ENCODE measurements around the gene RRP15. TPM values are rescaled to one million over a fixed set of nuclear protein-coding genes. Genes with fewer than 3 reads are reported as not detected.
"Not testable (repeated sequence)": the region's sequence is repeated elsewhere in the genome, so short reads cannot be mapped to it uniquely, and the experiment has no call there.

RRP15 gene
- polyA plus RNA-seq, 1 donor (not counting 4 experiments of a cell fraction or from before 2014, with no cell fraction given), result 15.8 TPM

DNA sequence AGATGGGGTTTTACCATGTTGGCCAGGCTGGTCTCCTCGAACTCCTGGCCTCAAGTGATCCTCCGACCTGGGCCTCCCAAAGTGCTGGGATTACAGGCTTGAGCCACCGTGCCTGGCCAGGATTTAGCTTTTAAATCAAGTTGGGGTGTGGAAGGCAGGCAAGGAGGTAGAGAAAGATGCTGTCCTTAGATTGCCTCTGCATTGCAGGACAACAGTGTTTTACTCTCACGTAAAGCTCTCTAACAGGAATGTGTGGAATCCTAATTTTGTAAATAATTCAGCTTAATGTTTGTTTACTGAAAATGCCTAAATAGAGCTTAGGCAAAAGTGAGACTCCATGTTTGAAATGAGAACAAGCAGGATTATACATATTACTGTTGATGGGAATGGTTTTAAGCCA, 30.5 kb downstream of the RRP15 start:
- dilution Hi-C loops (cut with MboI; ENCODE audit: extremely low pct_ligation_motif_present, low sequenced_read_pairs), result no loop called here
- H3K9ac ChIP-seq (ENCODE audit: control insufficient read depth, extremely low read depth, insufficient read depth, low read length), result no peak overlapping the region

DNA sequence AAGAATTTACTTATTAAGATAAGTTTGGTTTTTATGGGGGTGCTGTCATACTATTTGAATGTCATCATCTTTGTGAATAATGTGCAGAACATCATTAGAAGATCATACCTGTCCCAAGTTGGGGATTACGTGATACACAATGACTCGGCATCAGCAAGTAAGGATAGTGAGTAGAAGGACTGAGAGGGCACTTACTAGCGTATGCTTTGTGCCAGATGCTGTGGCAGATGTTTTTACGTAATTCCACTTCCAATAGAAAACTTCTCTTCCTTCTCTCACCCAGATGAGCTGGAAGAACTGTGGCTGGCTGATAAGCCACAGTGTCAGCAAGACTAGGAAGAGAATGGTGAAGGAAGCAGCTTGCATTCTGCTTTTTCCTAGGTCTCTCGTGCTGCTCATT, 32.0 kb downstream of the RRP15 start:
- Histone ChIP-seq H4K20me1 (ENCODE audit: control insufficient read depth, extremely low read depth, insufficient read depth, low read length) (no peaks in the 10 kb centered on the region), H3K36me3 (ENCODE audit: control insufficient read depth in 2 of 2, extremely low read depth in 1 of 2, insufficient read depth in 2 of 2, low read length in 2 of 2) (peaks cover 0 to 3% of the 10 kb centered on the region in 2 experiments), H3K9me1 (ENCODE audit: control insufficient read depth, extremely low read depth, insufficient read depth, low read length) (no peaks in the 10 kb centered on the region), H2AFZ (ENCODE audit: control insufficient read depth, low read length) (no peak overlapping the region), H3K27me3 (ENCODE audit: control insufficient read depth, extremely low read depth, insufficient read depth, low read length) (no peaks in the 10 kb centered on the region), H3K4me3 (ENCODE audit: control insufficient read depth in 2 of 3, extremely low read depth in 1 of 3, insufficient read depth in 2 of 3, low read depth in 1 of 3, low read length in 3 of 3) (no peak overlapping the region), H3K79me2 (ENCODE audit: control insufficient read depth, insufficient read depth, low read length) (no peaks in the 10 kb centered on the region), H3K27ac (ENCODE audit: control insufficient read depth, insufficient read depth, low read length) (no peak overlapping the region), H3K9me3 (ENCODE audit: control insufficient read depth, low read depth, low read length) (no peaks in the 10 kb centered on the region), H3K4me2 (ENCODE audit: control insufficient read depth, extremely low read depth, insufficient read depth, low read depth, low read length) (no peak overlapping the region), H3K9ac (ENCODE audit: control insufficient read depth, extremely low read depth, insufficient read depth, low read length) (no peak overlapping the region), H3K4me1 (ENCODE audit: control insufficient read depth, extremely low read depth, insufficient read depth, low read length) (no peaks in the 10 kb centered on the region)
- dilution Hi-C loops (cut with MboI; ENCODE audit: extremely low pct_ligation_motif_present, low sequenced_read_pairs), result no loop called here
- no peak for FAIRE-seq
- TF ChIP-seq, protein P1, sequence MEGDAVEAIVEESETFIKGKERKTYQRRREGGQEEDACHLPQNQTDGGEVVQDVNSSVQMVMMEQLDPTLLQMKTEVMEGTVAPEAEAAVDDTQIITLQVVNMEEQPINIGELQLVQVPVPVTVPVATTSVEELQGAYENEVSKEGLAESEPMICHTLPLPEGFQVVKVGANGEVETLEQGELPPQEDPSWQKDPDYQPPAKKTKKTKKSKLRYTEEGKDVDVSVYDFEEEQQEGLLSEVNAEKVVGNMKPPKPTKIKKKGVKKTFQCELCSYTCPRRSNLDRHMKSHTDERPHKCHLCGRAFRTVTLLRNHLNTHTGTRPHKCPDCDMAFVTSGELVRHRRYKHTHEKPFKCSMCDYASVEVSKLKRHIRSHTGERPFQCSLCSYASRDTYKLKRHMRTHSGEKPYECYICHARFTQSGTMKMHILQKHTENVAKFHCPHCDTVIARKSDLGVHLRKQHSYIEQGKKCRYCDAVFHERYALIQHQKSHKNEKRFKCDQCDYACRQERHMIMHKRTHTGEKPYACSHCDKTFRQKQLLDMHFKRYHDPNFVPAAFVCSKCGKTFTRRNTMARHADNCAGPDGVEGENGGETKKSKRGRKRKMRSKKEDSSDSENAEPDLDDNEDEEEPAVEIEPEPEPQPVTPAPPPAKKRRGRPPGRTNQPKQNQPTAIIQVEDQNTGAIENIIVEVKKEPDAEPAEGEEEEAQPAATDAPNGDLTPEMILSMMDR (optimal IDR thresholded peaks at IDR 0.05 in 1 of 3, IDR thresholded peaks at IDR 0.05 in 1 of 3, conservative IDR thresholded peaks at IDR 0.05 in 1 of 3; ENCODE audit: extremely low read depth in 1 of 3, insufficient read depth in 2 of 3, low read length in 3 of 3), result no peak
- TF ChIP-seq EZH2 (IDR thresholded peaks at IDR 0.05; ENCODE audit: low read length), result no peak
- no peak for DNase-seq (ENCODE audit: low read depth, low spot score)

More for the DNA sequence above, 30.5 kb downstream of the RRP15 start:
- no peak overlapping the region for H2AFZ ChIP-seq (ENCODE audit: control insufficient read depth, low read length)
- no peaks in the 10 kb centered on the region for H3K9me1 ChIP-seq (ENCODE audit: control insufficient read depth, extremely low read depth, insufficient read depth, low read length)
- no peaks in the 10 kb centered on the region for H4K20me1 ChIP-seq (ENCODE audit: control insufficient read depth, extremely low read depth, insufficient read depth, low read length)
- no peak for DNase-seq (ENCODE audit: low read depth, low spot score)
- no peak for TF ChIP-seq EZH2 (IDR thresholded peaks at IDR 0.05; ENCODE audit: low read length)
- TF ChIP-seq, protein P1 (optimal IDR thresholded peaks at IDR 0.05 in 1 of 3, IDR thresholded peaks at IDR 0.05 in 1 of 3, conservative IDR thresholded peaks at IDR 0.05 in 1 of 3; ENCODE audit: extremely low read depth in 1 of 3, insufficient read depth in 2 of 3, low read length in 3 of 3), result no peak
- no peak for FAIRE-seq
- H3K36me3 ChIP-seq (ENCODE audit: control insufficient read depth in 2 of 2, extremely low read depth in 1 of 2, insufficient read depth in 2 of 2, low read length in 2 of 2), result peaks cover 0 to 3% of the 10 kb centered on the region in 2 experiments
- no peak overlapping the region for H3K4me3 ChIP-seq (ENCODE audit: control insufficient read depth in 2 of 3, extremely low read depth in 1 of 3, insufficient read depth in 2 of 3, low read depth in 1 of 3, low read length in 3 of 3)
- no peaks in the 10 kb centered on the region for H3K9me3 ChIP-seq (ENCODE audit: control insufficient read depth, low read depth, low read length)
- H3K27me3 ChIP-seq (ENCODE audit: control insufficient read depth, extremely low read depth, insufficient read depth, low read length), result no peaks in the 10 kb centered on the region
- no peak overlapping the region for H3K27ac ChIP-seq (ENCODE audit: control insufficient read depth, insufficient read depth, low read length)
- no peak overlapping the region for H3K4me2 ChIP-seq (ENCODE audit: control insufficient read depth, extremely low read depth, insufficient read depth, low read depth, low read length)
- no peaks in the 10 kb centered on the region for H3K79me2 ChIP-seq (ENCODE audit: control insufficient read depth, insufficient read depth, low read length)
- H3K4me1 ChIP-seq (ENCODE audit: control insufficient read depth, extremely low read depth, insufficient read depth, low read length), result no peaks in the 10 kb centered on the region

DNA sequence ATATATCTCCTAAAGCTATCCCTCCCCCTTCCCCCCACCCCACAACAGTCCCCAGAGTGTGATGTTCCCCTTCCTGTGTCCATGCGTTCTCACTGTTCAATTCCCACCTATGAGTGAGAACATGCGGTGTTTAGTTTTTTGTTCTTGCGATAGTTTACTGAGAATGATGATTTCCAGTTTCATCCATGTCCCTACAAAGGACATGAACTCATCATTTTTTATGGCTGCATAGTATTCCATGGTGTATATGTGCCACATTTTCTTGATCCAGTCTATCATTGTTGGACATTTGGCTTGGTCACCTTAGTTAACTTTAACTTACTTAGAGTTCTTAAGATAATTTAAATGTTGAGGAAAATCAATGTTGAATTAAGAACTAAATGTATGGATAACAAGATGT, 35.1 kb downstream of the RRP15 start:
- H4K20me1 ChIP-seq (ENCODE audit: control insufficient read depth, extremely low read depth, insufficient read depth, low read length); H3K27me3 ChIP-seq (ENCODE audit: control insufficient read depth, extremely low read depth, insufficient read depth, low read length); FAIRE-seq; H3K79me2 ChIP-seq (ENCODE audit: control insufficient read depth, insufficient read depth, low read length); H3K9ac ChIP-seq (ENCODE audit: control insufficient read depth, extremely low read depth, insufficient read depth, low read length); DNase-seq (ENCODE audit: low read depth, low spot score); H3K9me1 ChIP-seq (ENCODE audit: control insufficient read depth, extremely low read depth, insufficient read depth, low read length); H3K4me3 ChIP-seq (ENCODE audit: control insufficient read depth in 2 of 3, extremely low read depth in 1 of 3, insufficient read depth in 2 of 3, low read depth in 1 of 3, low read length in 3 of 3); H3K4me2 ChIP-seq (ENCODE audit: control insufficient read depth, extremely low read depth, insufficient read depth, low read depth, low read length); H2AFZ ChIP-seq (ENCODE audit: control insufficient read depth, low read length); H3K27ac ChIP-seq (ENCODE audit: control insufficient read depth, insufficient read depth, low read length); H3K4me1 ChIP-seq (ENCODE audit: control insufficient read depth, extremely low read depth, insufficient read depth, low read length); H3K36me3 ChIP-seq (ENCODE audit: control insufficient read depth in 2 of 2, extremely low read depth in 1 of 2, insufficient read depth in 2 of 2, low read length in 2 of 2); dilution Hi-C loops (cut with MboI; ENCODE audit: extremely low pct_ligation_motif_present, low sequenced_read_pairs); H3K9me3 ChIP-seq (ENCODE audit: control insufficient read depth, low read depth, low read length): not testable (repeated sequence)

All from keratinocyte (primary cell).